HL-60 (cell line): ENCODE results near the gene ATAD1.

Experiments used
- DNase-seq, 2 experiments: peaks; one replicate each; pipeline ENCODE4 v3.0.0-alpha.2; 2010 to 2020; ENCODE audit warnings: low read depth in 1 of 2, low spot score in 1 of 2
- H3K27ac ChIP-seq: fragments of 250-450 bp; sonication (Bioruptor Pico); replicated peaks from 2 replicates; pipeline ENCODE4 v1.5.1; 2020; ENCODE audit warnings: mild to moderate bottlenecking, moderate library complexity
- H3K27me3 ChIP-seq: fragments of 250-450 bp; sonication (Bioruptor Pico); 2 replicates; pipeline ENCODE4 v1.5.1; 2021; ENCODE audit warnings: mild to moderate bottlenecking, moderate library complexity; ENCODE audit not compliant: insufficient read depth, poor library complexity, severe bottlenecking
- H3K4me3 ChIP-seq: replicated peaks from 2 replicates; pipeline ENCODE4 v1.5.1; 2011; ENCODE audit warnings: mild to moderate bottlenecking, control low read depth, low read length; ENCODE audit not compliant: insufficient read depth
- CTCF ChIP-seq: IDR thresholded peaks from one replicate; pipeline ENCODE4 v1.5.1; 2011; ENCODE audit warnings: low read length, control low read depth, inconsistent platforms; ENCODE audit not compliant: insufficient read depth
- GABPA ChIP-seq: IDR thresholded peaks from 2 replicates; pipeline ENCODE4 v1.6.1; 2012; ENCODE audit warnings: low read depth
- POLR2AphosphoS5 ChIP-seq: IDR thresholded peaks from 2 replicates; pipeline ENCODE4 v1.6.1; 2012; ENCODE audit warnings: low read depth
- SPI1 ChIP-seq: IDR thresholded peaks from 2 replicates; pipeline ENCODE4 v1.6.1; 2012; ENCODE audit warnings: low read depth, mild to moderate bottlenecking, borderline replicate concordance
- TF ChIP-seq, protein P1 (sequence below): IDR thresholded peaks from 2 replicates; pipeline ENCODE4 v1.6.1; 2012; ENCODE audit warnings: low read depth; ENCODE audit not compliant: insufficient replicate concordance

Gene ATAD1

GRCh38 chr10:87782721-87783120 lies 35.3 kb downstream of the ATAD1 start:
- no peak for DNase-seq
- TF ChIP-seq POLR2AphosphoS5 (no peak), SPI1 (no peak), CTCF (no peak), GABPA (no peak)
- TF ChIP-seq, protein P1, sequence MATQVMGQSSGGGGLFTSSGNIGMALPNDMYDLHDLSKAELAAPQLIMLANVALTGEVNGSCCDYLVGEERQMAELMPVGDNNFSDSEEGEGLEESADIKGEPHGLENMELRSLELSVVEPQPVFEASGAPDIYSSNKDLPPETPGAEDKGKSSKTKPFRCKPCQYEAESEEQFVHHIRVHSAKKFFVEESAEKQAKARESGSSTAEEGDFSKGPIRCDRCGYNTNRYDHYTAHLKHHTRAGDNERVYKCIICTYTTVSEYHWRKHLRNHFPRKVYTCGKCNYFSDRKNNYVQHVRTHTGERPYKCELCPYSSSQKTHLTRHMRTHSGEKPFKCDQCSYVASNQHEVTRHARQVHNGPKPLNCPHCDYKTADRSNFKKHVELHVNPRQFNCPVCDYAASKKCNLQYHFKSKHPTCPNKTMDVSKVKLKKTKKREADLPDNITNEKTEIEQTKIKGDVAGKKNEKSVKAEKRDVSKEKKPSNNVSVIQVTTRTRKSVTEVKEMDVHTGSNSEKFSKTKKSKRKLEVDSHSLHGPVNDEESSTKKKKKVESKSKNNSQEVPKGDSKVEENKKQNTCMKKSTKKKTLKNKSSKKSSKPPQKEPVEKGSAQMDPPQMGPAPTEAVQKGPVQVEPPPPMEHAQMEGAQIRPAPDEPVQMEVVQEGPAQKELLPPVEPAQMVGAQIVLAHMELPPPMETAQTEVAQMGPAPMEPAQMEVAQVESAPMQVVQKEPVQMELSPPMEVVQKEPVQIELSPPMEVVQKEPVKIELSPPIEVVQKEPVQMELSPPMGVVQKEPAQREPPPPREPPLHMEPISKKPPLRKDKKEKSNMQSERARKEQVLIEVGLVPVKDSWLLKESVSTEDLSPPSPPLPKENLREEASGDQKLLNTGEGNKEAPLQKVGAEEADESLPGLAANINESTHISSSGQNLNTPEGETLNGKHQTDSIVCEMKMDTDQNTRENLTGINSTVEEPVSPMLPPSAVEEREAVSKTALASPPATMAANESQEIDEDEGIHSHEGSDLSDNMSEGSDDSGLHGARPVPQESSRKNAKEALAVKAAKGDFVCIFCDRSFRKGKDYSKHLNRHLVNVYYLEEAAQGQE, result no peak
- H3K27ac ChIP-seq, result no peak overlapping the region
- no peaks in the 10 kb centered on the region for H3K27me3 ChIP-seq
- no peak overlapping the region for H3K4me3 ChIP-seq

GRCh38 chr10:87781545-87781944 lies 36.5 kb downstream of the ATAD1 start:
- Histone ChIP-seq H3K4me3 (no peak overlapping the region), H3K27me3 (no peaks in the 10 kb centered on the region), H3K27ac (no peak overlapping the region)
- TF ChIP-seq GABPA, result no peak
- TF ChIP-seq, protein P1, result no peak
- TF ChIP-seq CTCF, result no peak
- TF ChIP-seq SPI1, result no peak
- no peak for TF ChIP-seq POLR2AphosphoS5
- no peak for DNase-seq

DNA sequence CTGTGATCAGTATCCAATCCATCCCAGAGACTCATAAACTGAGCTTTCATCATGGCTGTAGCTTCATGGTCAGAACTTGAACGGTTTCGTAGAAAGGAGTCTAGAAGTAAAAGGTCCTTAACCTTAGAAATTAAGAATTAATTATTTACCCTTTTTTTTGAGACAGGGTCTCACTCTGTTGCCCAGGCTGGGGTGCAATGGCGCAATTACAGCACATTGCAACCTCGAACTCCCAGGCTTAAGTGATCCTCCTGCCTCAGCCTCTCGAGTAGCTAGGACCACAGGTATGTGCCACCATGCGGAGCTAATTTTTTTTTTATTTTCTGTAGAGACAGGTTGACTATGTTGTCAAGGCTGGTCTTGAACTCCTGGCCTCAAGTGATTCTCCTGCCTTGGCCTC lies 41.7 kb downstream of the ATAD1 start:
- Histone ChIP-seq H3K4me3 (no peak overlapping the region), H3K27me3 (no peaks in the 10 kb centered on the region), H3K27ac (no peak overlapping the region)
- no peak for DNase-seq
- TF ChIP-seq SPI1 (no peak), CTCF (no peak), POLR2AphosphoS5 (no peak)

GRCh38 chr10:87775766-87776165 lies 42.3 kb downstream of the ATAD1 start:
- Histone ChIP-seq H3K27ac (no peak overlapping the region), H3K27me3 (no peaks in the 10 kb centered on the region), H3K4me3 (no peak overlapping the region)
- DNase-seq, result no peak
- TF ChIP-seq SPI1 (peak; percentile 58), GABPA (no peak)
